ENCODE results near the gene MT1B.
"Not testable (repeated sequence)": the region's sequence is repeated elsewhere in the genome, so short reads cannot be mapped to it uniquely, and the experiment has no call there.

MT1B gene

GRCh38 chr16:56639045-56639444 is 12.6 kb upstream of the MT1B start:
- DNase-seq: no peak

GRCh38 chr16:56640076-56640475 is 11.6 kb upstream of the MT1B start:
- no peak for DNase-seq

GRCh38 chr16:56641166-56641565 is 10.5 kb upstream of the MT1B start:
- DNase-seq: no peak

- DNase-seq: peak; percentile 59
Measured at GRCh38 chr16:56643080-56643778, 8.5 kb upstream of the MT1B start.

- no peak for DNase-seq
Measured at GRCh38 chr16:56643833-56644232, 7.9 kb upstream of the MT1B start.

- DNase-seq: no peak
Measured at GRCh38 chr16:56645311-56645710, 6.4 kb upstream of the MT1B start.

- DNase-seq: no peak
Measured at GRCh38 chr16:56645838-56646237, 5.8 kb upstream of the MT1B start.

- no peak for DNase-seq
Measured at GRCh38 chr16:56647641-56648431, 3.9 kb upstream of the MT1B start.

GRCh38 chr16:56649271-56649670 is 2.4 kb upstream of the MT1B start:
- no peak for DNase-seq

- no peak for DNase-seq
Measured at GRCh38 chr16:56649820-56650219, 1.9 kb upstream of the MT1B start.

- DNase-seq: no peak
Measured at GRCh38 chr16:56652600-56652999, 914 bp downstream of the MT1B start.

GRCh38 chr16:56653218-56653617 is 1.5 kb downstream of the MT1B start:
- no peak for DNase-seq

- DNase-seq: peak; percentile 45
Measured at GRCh38 chr16:56657555-56658326, 6.1 kb downstream of the MT1B start, which contains the start of gene MT1F. TSS of gene MT1F (plus strand) at chr16:56657959. CDS start at chr16:56658059, 100 bp downstream.

- DNase-seq: no peak
Measured at GRCh38 chr16:56658327-56658875, 6.7 kb downstream of the MT1B start.

- no peak for DNase-seq
Measured at GRCh38 chr16:56662357-56663354, 11.0 kb downstream of the MT1B start.

- no peak for DNase-seq
Measured at GRCh38 chr16:56664506-56664905, 12.8 kb downstream of the MT1B start.

- DNase-seq: not testable (repeated sequence)
Measured at GRCh38 chr16:56665286-56666261, 13.9 kb downstream of the MT1B start.

GRCh38 chr16:56667581-56668571 is 16.2 kb downstream of the MT1B start, which contains the start of gene MT1G:
TSS of gene MT1G (minus strand) at chr16:56668065. CDS start at chr16:56667993, 72 bp downstream.
- DNase-seq: no peak

Data from activated CD4-positive, alpha-beta T cell treated with anti-CD3 and anti-CD28 coated beads for 1 hour (primary cell).